Keratinocyte (primary cell): ENCODE results near the gene GIPC1. TPM values are rescaled to one million over a fixed set of nuclear protein-coding genes. Genes with fewer than 3 reads are reported as not detected.

Source experiments
- DNase-seq: peaks from one replicate; pipeline ENCODE4 v3.0.0-alpha.2; 2011; ENCODE audit warnings: low read depth, missing footprints, low spot score
- FAIRE-seq: peaks from 2 replicates; lab custom pipeline; 2011; peaks lifted over from hg19 to GRCh38; lab: Jason Lieb, UNC
- H2AFZ ChIP-seq: 2 replicates; pipeline ENCODE4 v1.6.0; 2012; ENCODE audit warnings: low read length, control low read depth, inconsistent platforms; ENCODE audit not compliant: control insufficient read depth
- H3K27ac ChIP-seq: 2 replicates; pipeline ENCODE4 v1.5.1; 2011; ENCODE audit warnings: low read length; ENCODE audit not compliant: control insufficient read depth, insufficient read depth
- H3K27me3 ChIP-seq: 3 replicates; pipeline ENCODE4 v1.6.0; 2011; ENCODE audit warnings: low read length; ENCODE audit not compliant: control insufficient read depth, insufficient read depth; ENCODE audit errors: extremely low read depth
- H3K36me3 ChIP-seq, 2 experiments: 2 replicates in 1 of 2; 3 replicates in 1 of 2; pipeline ENCODE4 v1.5.1; 2011; ENCODE audit warnings: low read length in 2 of 2, mild to moderate bottlenecking in 1 of 2; ENCODE audit not compliant: control insufficient read depth in 2 of 2, insufficient read depth in 2 of 2; ENCODE audit errors: extremely low read depth in 1 of 2
- H3K4me1 ChIP-seq: 3 replicates; pipeline ENCODE4 v1.5.1; 2011; ENCODE audit warnings: low read length; ENCODE audit not compliant: control insufficient read depth, insufficient read depth; ENCODE audit errors: extremely low read depth
- H3K4me2 ChIP-seq: 3 replicates; pipeline ENCODE4 v1.6.0; 2011; ENCODE audit warnings: low read depth, low read length; ENCODE audit not compliant: control insufficient read depth, insufficient read depth; ENCODE audit errors: extremely low read depth
- H3K4me3 ChIP-seq, 3 experiments: fragments of 200-600 bp in 1 of 3; sonication (generic) in 1 of 3; 2 replicates in 2 of 3; 3 replicates in 1 of 3; pipeline ENCODE4 v1.5.1; 2011 to 2016; ENCODE audit warnings: low read length in 3 of 3, mild to moderate bottlenecking in 3 of 3, control low read depth in 2 of 3, inconsistent platforms in 1 of 3, low read depth in 1 of 3, mixed read lengths in 1 of 3, mixed run types in 1 of 3, moderate library complexity in 1 of 3; ENCODE audit not compliant: control insufficient read depth in 2 of 3, insufficient read depth in 2 of 3; ENCODE audit errors: extremely low read depth in 1 of 3
- H3K79me2 ChIP-seq: 2 replicates; pipeline ENCODE4 v1.6.0; 2012; ENCODE audit warnings: low read length; ENCODE audit not compliant: control insufficient read depth, insufficient read depth
- H3K9ac ChIP-seq: 3 replicates; pipeline ENCODE4 v1.6.0; 2011; ENCODE audit warnings: low read length; ENCODE audit not compliant: control insufficient read depth, insufficient read depth; ENCODE audit errors: extremely low read depth
- H3K9me1 ChIP-seq: 3 replicates; pipeline ENCODE4 v1.6.0; 2011; ENCODE audit warnings: low read length; ENCODE audit not compliant: control insufficient read depth, insufficient read depth; ENCODE audit errors: extremely low read depth
- H3K9me3 ChIP-seq: 2 replicates; pipeline ENCODE4 v1.5.1; 2012; ENCODE audit warnings: low read depth, low read length; ENCODE audit not compliant: control insufficient read depth
- H4K20me1 ChIP-seq: 3 replicates; pipeline ENCODE4 v1.6.0; 2011; ENCODE audit warnings: low read length; ENCODE audit not compliant: control insufficient read depth, insufficient read depth; ENCODE audit errors: extremely low read depth
- EZH2 ChIP-seq: IDR thresholded peaks from one replicate; pipeline ENCODE4 v1.6.1; 2012; ENCODE audit warnings: inconsistent platforms, mild to moderate bottlenecking, low read length, moderate library complexity
- dilution Hi-C: fragments of 300-500 bp; cut with MboI; formaldehyde crosslinking; loops from one replicate; pipeline ENCODE4 v1.7.0; 2020; ENCODE audit warnings: low sequenced_read_pairs; ENCODE audit not compliant: extremely low pct_ligation_motif_present
- polyA plus RNA-seq, 5 experiments: library from polyadenylated mRNA; depleted of rRNA in 3 of 5; stranded (reverse) in 3 of 5; stranded (forward) in 1 of 5; unstranded in 1 of 5; fragments of >200 nt; gene quantifications; 1 replicate in 1 of 5; 2 replicates in 3 of 5; 3 replicates in 1 of 5; pipeline versions ENCODE4 v1.2.1 to v1.2.3, GENCODE V29; 2011 to 2012; ENCODE audit warnings: missing spikeins in 2 of 5, low read depth in 1 of 5, low replicate concordance in 1 of 5
- TF ChIP-seq, protein P1 (sequence below), 3 experiments: IDR thresholded peaks in 1 of 3; conservative IDR thresholded peaks in 1 of 3; optimal IDR thresholded peaks in 1 of 3; 2 replicates in 2 of 3; 3 replicates in 1 of 3; pipeline versions ENCODE3 to v1.5.1; 2011; ENCODE audit warnings: low read length in 3 of 3, mild to moderate bottlenecking in 3 of 3, moderate library complexity in 2 of 3, control low read depth in 1 of 3, inconsistent platforms in 1 of 3; ENCODE audit not compliant: insufficient read depth in 2 of 3; ENCODE audit errors: extremely low read depth in 1 of 3

GIPC1 gene
- polyA plus RNA-seq, 1 donor (not counting 4 experiments of a cell fraction or from before 2014, with no cell fraction given) = 166 TPM

DNA sequence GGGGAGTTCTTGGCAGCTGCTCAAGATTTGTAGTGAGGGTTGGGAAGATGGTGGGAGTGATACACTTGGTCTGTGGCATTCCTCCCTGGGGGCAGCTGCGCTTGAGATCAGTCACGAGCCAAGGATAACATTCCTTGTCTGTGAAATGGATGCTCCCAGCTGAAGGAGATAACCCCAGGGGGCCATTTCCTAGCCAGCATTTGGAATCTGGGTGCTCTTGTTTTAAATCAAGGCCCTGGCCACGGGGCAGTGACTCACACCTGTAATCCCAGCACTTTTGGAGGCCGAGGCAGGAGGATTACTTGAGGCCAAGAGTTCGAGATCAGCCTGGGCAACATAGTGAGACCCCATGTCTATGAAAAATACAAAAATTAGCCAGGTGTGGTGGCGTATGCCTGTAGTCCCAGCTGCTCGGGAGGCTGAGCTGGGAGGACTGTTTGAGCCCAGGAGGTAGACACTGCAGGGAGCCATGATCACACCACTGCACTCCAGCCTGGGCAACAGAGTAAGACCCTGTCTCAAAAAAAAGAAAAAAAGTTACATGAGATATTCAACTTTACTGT is 58.3 kb downstream of the GIPC1 start:
- no peak overlapping the region for H3K27ac ChIP-seq
- H3K79me2 ChIP-seq = no peaks in the 10 kb centered on the region
- H3K4me3 ChIP-seq = no peak overlapping the region
- no peaks in the 10 kb centered on the region for H3K9me1 ChIP-seq
- DNase-seq = no peak
- no peak for TF ChIP-seq EZH2
- TF ChIP-seq, protein P1, sequence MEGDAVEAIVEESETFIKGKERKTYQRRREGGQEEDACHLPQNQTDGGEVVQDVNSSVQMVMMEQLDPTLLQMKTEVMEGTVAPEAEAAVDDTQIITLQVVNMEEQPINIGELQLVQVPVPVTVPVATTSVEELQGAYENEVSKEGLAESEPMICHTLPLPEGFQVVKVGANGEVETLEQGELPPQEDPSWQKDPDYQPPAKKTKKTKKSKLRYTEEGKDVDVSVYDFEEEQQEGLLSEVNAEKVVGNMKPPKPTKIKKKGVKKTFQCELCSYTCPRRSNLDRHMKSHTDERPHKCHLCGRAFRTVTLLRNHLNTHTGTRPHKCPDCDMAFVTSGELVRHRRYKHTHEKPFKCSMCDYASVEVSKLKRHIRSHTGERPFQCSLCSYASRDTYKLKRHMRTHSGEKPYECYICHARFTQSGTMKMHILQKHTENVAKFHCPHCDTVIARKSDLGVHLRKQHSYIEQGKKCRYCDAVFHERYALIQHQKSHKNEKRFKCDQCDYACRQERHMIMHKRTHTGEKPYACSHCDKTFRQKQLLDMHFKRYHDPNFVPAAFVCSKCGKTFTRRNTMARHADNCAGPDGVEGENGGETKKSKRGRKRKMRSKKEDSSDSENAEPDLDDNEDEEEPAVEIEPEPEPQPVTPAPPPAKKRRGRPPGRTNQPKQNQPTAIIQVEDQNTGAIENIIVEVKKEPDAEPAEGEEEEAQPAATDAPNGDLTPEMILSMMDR (optimal IDR thresholded peaks at IDR 0.05 in 1 of 3, IDR thresholded peaks at IDR 0.05 in 1 of 3, conservative IDR thresholded peaks at IDR 0.05 in 1 of 3; ENCODE audit: extremely low read depth in 1 of 3, insufficient read depth in 2 of 3, low read length in 3 of 3) = no peak
- no peak overlapping the region for H3K4me2 ChIP-seq
- H2AFZ ChIP-seq = no peak overlapping the region
- H3K9ac ChIP-seq = no peak overlapping the region
- no peaks in the 10 kb centered on the region for H3K4me1 ChIP-seq
- H3K36me3 ChIP-seq = no peaks in the 10 kb centered on the region
- H3K27me3 ChIP-seq = peaks cover 13% of the 10 kb centered on the region
- H3K9me3 ChIP-seq = no peaks in the 10 kb centered on the region
- no peaks in the 10 kb centered on the region for H4K20me1 ChIP-seq
- no peak for FAIRE-seq
- dilution Hi-C loops = no loop called here

- TF ChIP-seq, protein P1 (optimal IDR thresholded peaks at IDR 0.05 in 1 of 3, IDR thresholded peaks at IDR 0.05 in 1 of 3, conservative IDR thresholded peaks at IDR 0.05 in 1 of 3; ENCODE audit: extremely low read depth in 1 of 3, insufficient read depth in 2 of 3, low read length in 3 of 3) = no peak
- no peak for TF ChIP-seq EZH2
- Histone ChIP-seq H3K27me3 (peaks cover 23% of the 10 kb centered on the region), H3K4me1 (no peaks in the 10 kb centered on the region), H3K79me2 (no peaks in the 10 kb centered on the region), H3K27ac (no peak overlapping the region), H3K9ac (no peak overlapping the region), H3K9me3 (no peaks in the 10 kb centered on the region), H3K36me3 (no peaks in the 10 kb centered on the region), H4K20me1 (no peaks in the 10 kb centered on the region), H3K4me2 (no peak overlapping the region), H2AFZ (no peak overlapping the region), H3K9me1 (no peaks in the 10 kb centered on the region), H3K4me3 (no peak overlapping the region)
- dilution Hi-C loops = no loop called here
- DNase-seq = no peak
- no peak for FAIRE-seq
These were observed 60.4 kb downstream of the GIPC1 start for GRCh38 chr19:14435320-14436050.
